ENCODE measurements around the gene SLC5A4. TPM values are rescaled to one million over a fixed set of nuclear protein-coding genes. Genes with fewer than 3 reads are reported as not detected.
A peak's percentile ranks its signal among the peaks of the same experiment; 100 is the strongest.
"Not testable (repeated sequence)": the region's sequence is repeated elsewhere in the genome, so short reads cannot be mapped to it uniquely, and the experiment has no call there.

SLC5A4 gene
- total RNA-seq, 1 experiment from 2014 or later, result not detected

DNA sequence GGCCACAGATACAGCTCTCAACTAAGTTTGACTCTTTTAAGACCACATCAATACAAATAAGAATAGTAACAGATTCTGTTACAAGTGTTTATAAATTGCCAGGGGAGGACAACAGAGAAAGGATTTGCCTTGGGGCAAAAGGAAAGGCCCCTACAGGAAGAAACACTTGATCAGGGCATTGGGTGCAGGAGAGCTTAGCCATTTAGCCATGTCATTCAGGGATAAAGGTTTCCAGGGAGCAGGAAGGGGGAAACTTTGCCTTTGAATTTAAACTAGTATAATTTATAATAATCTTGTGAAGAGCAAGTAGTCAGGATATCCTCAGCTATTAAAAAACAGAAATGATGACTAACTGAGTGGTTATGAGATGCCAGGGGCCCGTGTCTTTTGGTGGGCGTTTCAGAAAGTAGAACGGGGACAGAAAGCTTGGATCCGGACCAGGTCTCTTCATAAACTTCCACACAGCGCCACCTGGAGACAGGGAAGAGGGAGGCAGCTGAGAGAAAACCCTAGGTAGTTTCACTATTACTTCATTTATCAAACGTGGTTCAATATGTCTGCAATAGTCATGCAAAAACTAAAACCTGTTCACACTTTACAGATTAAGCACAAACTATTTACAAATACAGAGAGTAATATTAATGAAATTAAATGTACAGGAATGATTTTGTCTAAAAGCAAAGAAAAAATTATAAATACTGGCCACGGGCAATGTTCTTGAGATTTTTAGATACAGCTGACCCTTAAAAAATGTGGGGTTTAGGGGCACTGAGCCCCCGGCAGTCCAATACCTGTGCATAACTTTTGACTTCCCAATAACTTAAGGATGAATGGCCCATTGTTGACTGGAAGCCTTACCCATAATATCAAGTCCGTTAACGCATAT is 11.0 kb upstream of the SLC5A4 start:
- no peak overlapping the region for H2BK15ac ChIP-seq (ENCODE audit: low read depth, low read length)
- TF ChIP-seq, protein P1, sequence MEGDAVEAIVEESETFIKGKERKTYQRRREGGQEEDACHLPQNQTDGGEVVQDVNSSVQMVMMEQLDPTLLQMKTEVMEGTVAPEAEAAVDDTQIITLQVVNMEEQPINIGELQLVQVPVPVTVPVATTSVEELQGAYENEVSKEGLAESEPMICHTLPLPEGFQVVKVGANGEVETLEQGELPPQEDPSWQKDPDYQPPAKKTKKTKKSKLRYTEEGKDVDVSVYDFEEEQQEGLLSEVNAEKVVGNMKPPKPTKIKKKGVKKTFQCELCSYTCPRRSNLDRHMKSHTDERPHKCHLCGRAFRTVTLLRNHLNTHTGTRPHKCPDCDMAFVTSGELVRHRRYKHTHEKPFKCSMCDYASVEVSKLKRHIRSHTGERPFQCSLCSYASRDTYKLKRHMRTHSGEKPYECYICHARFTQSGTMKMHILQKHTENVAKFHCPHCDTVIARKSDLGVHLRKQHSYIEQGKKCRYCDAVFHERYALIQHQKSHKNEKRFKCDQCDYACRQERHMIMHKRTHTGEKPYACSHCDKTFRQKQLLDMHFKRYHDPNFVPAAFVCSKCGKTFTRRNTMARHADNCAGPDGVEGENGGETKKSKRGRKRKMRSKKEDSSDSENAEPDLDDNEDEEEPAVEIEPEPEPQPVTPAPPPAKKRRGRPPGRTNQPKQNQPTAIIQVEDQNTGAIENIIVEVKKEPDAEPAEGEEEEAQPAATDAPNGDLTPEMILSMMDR (conservative IDR thresholded peaks at IDR 0.05), result peak; percentile 92
- 0 out of 7 replicates have a peak, but pooled peaks cover 0 to 1% (median 0%) of the 10 kb centered on the region in 3 experiments for H3K36me3 Mint-ChIP-seq (ENCODE audit: insufficient read depth in 1 of 3, low read depth in 3 of 3)
- no peak overlapping the region for H3K23ac ChIP-seq (ENCODE audit: insufficient read length, low read depth, low read length)
- H4K91ac ChIP-seq (ENCODE audit: insufficient read length, low read depth, low read length), result no peak overlapping the region
- H3K9me3 ChIP-seq (ENCODE audit: control insufficient read depth, low read depth, low read length), result no peaks in the 10 kb centered on the region
- DNase-seq, result peak; percentile 65
- H2BK120ac ChIP-seq (ENCODE audit: low read depth, low read length, poor library complexity, severe bottlenecking), result no peak overlapping the region
- no peak overlapping the region for H2BK20ac ChIP-seq (ENCODE audit: low read depth, low read length, poor library complexity, severe bottlenecking)
- no peak overlapping the region for H4K5ac ChIP-seq (ENCODE audit: insufficient read length, low read depth, low read length)
- H3K4me3 Mint-ChIP-seq, result no peak overlapping the region
- H2AFZ ChIP-seq (ENCODE audit: low read length), result no peak overlapping the region
- no peaks in the 10 kb centered on the region for H3K4me1 ChIP-seq (ENCODE audit: insufficient read depth, low read length)
- H3K4me1 Mint-ChIP-seq, result peaks cover 5 to 6% of the 10 kb centered on the region in 2 experiments; a peak in 2 of 4 replicates
- H3K18ac ChIP-seq (ENCODE audit: insufficient read length, low read depth, low read length), result no peak overlapping the region
- H2BK5ac ChIP-seq (ENCODE audit: insufficient read length, low read length), result no peak overlapping the region
- H3K9me3 Mint-ChIP-seq, result no peaks in the 10 kb centered on the region; a peak in 1 of 5 replicates
- peaks cover 12% of the 10 kb centered on the region for H3K27me3 Mint-ChIP-seq (ENCODE audit: low read depth)
- H4K20me1 ChIP-seq (ENCODE audit: control insufficient read depth, insufficient read depth, insufficient read length), result no peaks in the 10 kb centered on the region
- H3K27ac ChIP-seq (ENCODE audit: insufficient read length, low read depth, low read length), result no peak overlapping the region
- no CpG with 5 or more reads among the region's 10 CpGs for WGBS (ENCODE audit: extremely low coverage, insufficient read length, low lambda C conversion rate)
- H3K4ac ChIP-seq (ENCODE audit: low read depth, low read length), result no peak overlapping the region
- H3T11ph ChIP-seq (ENCODE audit: low read length), result no peak overlapping the region
- peak overlapping the region in 1 of 3 experiments; percentile 38; a peak in 1 of 7 replicates for H3K27ac Mint-ChIP-seq
- no peak overlapping the region for H2BK12ac ChIP-seq (ENCODE audit: insufficient read length, low read depth, low read length)
- no peaks in the 10 kb centered on the region for H3K79me1 ChIP-seq (ENCODE audit: insufficient read depth, low read depth, low read length, poor library complexity, severe bottlenecking)
- no peak overlapping the region for H3K4me2 ChIP-seq (ENCODE audit: insufficient read depth, insufficient read length, low read length)
- H2AK5ac ChIP-seq (ENCODE audit: insufficient read length, low read length), result no peak overlapping the region
- H4K8ac ChIP-seq (replicated peaks; ENCODE audit: insufficient read length, low read depth, low read length), result no peak overlapping the region
- H3K9ac ChIP-seq (ENCODE audit: extremely low read depth, insufficient read length, low read length), result no peak overlapping the region
- H3K56ac ChIP-seq (ENCODE audit: insufficient read length, low read depth, low read length), result no peak overlapping the region
- no peaks in the 10 kb centered on the region for H3K27me3 ChIP-seq (ENCODE audit: insufficient read depth, low read length)
- no peak overlapping the region for H3K14ac ChIP-seq (ENCODE audit: insufficient read depth, low read length)
- H3K79me2 ChIP-seq (ENCODE audit: insufficient read depth, low read length), result no peaks in the 10 kb centered on the region
- H3K23me2 ChIP-seq (ENCODE audit: insufficient read length, low read depth, low read length, poor library complexity, severe bottlenecking), result no peaks in the 10 kb centered on the region

DNA sequence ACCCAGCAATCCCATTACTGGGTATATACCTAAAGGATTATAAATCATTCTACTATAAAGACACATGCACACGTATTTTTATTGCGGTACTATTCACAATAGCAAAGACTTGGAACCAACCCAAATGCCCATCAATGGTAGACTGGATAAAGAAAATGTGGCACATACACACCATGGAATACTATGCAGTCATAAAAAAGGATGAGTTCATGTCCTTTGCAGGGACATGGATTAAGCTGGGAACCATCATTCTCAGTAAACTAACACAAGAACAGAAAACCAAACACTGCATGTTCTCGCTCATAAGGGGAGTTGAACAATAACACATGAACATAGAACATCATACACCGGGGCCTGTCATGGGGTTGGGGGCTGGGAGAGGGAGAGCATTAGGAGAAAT is 8.5 kb upstream of the SLC5A4 start:
- H3K36me3 Mint-ChIP-seq (ENCODE audit: insufficient read depth in 1 of 3, low read depth in 3 of 3); H3K27ac ChIP-seq (ENCODE audit: insufficient read length, low read depth, low read length); H3K9me3 Mint-ChIP-seq; H3K79me1 ChIP-seq (ENCODE audit: insufficient read depth, low read depth, low read length, poor library complexity, severe bottlenecking); H3K4ac ChIP-seq (ENCODE audit: low read depth, low read length); H2BK12ac ChIP-seq (ENCODE audit: insufficient read length, low read depth, low read length); H3K4me2 ChIP-seq (ENCODE audit: insufficient read depth, insufficient read length, low read length); H3K4me3 Mint-ChIP-seq; H3K4me1 Mint-ChIP-seq; H3K14ac ChIP-seq (ENCODE audit: insufficient read depth, low read length); H3K79me2 ChIP-seq (ENCODE audit: insufficient read depth, low read length); H2BK15ac ChIP-seq (ENCODE audit: low read depth, low read length); H3K27ac Mint-ChIP-seq; H4K20me1 ChIP-seq (ENCODE audit: control insufficient read depth, insufficient read depth, insufficient read length); H3K27me3 ChIP-seq (ENCODE audit: insufficient read depth, low read length); H3K23me2 ChIP-seq (ENCODE audit: insufficient read length, low read depth, low read length, poor library complexity, severe bottlenecking); H3K9ac ChIP-seq (ENCODE audit: extremely low read depth, insufficient read length, low read length); DNase-seq; H3K18ac ChIP-seq (ENCODE audit: insufficient read length, low read depth, low read length); H3K4me1 ChIP-seq (ENCODE audit: insufficient read depth, low read length); H4K91ac ChIP-seq (ENCODE audit: insufficient read length, low read depth, low read length); H2BK20ac ChIP-seq (ENCODE audit: low read depth, low read length, poor library complexity, severe bottlenecking); H2BK5ac ChIP-seq (ENCODE audit: insufficient read length, low read length); H2BK120ac ChIP-seq (ENCODE audit: low read depth, low read length, poor library complexity, severe bottlenecking); H2AK5ac ChIP-seq (ENCODE audit: insufficient read length, low read length); H3K23ac ChIP-seq (ENCODE audit: insufficient read length, low read depth, low read length); H4K8ac ChIP-seq (replicated peaks; ENCODE audit: insufficient read length, low read depth, low read length); H3T11ph ChIP-seq (ENCODE audit: low read length); H4K5ac ChIP-seq (ENCODE audit: insufficient read length, low read depth, low read length); H3K9me3 ChIP-seq (ENCODE audit: control insufficient read depth, low read depth, low read length); H2AFZ ChIP-seq (ENCODE audit: low read length); H3K56ac ChIP-seq (ENCODE audit: insufficient read length, low read depth, low read length): not testable (repeated sequence)
- H3K27me3 Mint-ChIP-seq (ENCODE audit: low read depth), result peaks cover 32% of the 10 kb centered on the region
- no CpG with 5 or more reads among the region's 4 CpGs for WGBS (ENCODE audit: extremely low coverage, insufficient read length, low lambda C conversion rate)

Data from H9 (cell line).